GM21423 (cell line): ENCODE measurements around the gene STX19.
"Not testable (repeated sequence)": the region's sequence is repeated elsewhere in the genome, so short reads cannot be mapped to it uniquely, and the experiment has no call there.

ENCODE experiments used
- ATAC-seq: cut with Tn5 transposase; IDR thresholded peaks from one replicate; pipeline ENCODE4 v1.9.1; 2021; ENCODE audit warnings: mild to moderate bottlenecking, moderate library complexity; ENCODE audit not compliant: unreplicated experiment

STX19 gene

DNA sequence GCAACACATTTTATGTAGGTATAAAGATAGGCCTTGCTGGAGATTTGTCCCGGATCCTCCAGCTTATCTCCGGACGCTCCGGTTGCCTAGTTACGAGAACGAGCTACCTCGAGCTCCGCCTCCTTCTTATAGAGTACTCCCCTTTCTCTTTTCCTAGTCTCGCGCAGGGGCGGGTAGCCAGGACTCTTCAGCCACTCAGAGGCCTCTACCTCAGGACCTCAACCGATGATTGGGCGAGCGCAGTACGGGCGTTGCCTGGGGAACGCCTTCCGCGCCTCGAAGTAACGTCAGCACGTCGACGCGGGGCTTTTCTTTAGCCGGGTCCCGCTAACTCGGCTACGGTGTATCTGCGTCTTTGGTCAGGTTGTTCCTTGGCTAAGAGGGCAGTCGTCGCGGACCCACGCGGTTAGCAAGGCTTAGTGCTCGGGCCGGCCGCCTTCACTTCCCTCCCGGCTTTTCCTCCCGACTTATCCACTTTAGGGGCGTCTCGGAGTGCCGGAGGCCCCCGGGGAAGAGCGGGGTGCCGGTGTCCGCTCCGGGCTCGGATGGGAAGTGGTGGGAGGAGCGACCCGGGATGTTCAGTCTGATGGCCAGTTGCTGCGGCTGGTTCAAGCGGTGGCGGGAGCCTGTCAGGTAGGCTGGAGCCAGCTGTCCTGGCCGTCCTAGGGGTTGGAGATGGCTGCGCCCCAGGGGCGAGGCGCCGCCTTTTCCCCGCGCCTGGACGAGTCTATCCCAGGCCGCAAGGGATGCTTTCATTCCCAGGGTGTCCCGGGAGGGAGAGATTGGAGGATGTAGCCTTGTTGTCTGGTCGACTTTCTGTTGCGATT, 48.3 kb downstream of the STX19 start, which contains the start of gene ARL13B:
Gene ARL13B, plus strand, starts transcription at position 306 of the 827 bp plus-strand sequence. Its CDS starts 269 bp downstream, at position 575.
- ATAC-seq: peak; percentile 100

- ATAC-seq: peak; percentile 94
Measured at GRCh38 chr3:93973131-93974126, 55.0 kb downstream of the STX19 start, which contains the start of gene PROS1. PROS1 (minus strand) TSS chr3:93973896; CDS start chr3:93973749, 147 bp downstream.

DNA sequence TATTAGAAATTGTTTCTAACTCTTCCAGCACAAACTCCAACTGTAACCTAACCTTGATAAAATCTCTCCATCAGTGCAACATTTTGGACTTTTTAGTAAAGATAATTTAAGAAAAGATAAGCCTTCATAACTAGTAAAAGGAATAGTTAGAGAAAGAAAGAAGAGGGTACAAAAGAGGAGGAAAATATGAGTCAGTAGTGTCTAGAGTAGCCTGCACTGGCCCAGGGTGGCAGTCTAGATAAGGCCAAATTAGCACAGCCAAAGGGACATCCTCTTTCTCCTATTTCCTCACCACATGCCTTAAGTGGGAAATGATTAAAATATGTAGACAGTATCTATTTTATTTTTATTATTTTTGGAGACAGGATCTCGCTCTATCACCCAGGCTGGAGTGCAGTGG, 58.4 kb downstream of the STX19 start:
- ATAC-seq: no peak

GRCh38 chr3:93969443-93969842, 59.0 kb downstream of the STX19 start:
- no peak for ATAC-seq

GRCh38 chr3:93965106-93965505, 63.3 kb downstream of the STX19 start:
- ATAC-seq: not testable (repeated sequence)
